ENCODE measurements around the gene SELE.
"Not testable (repeated sequence)": the region's sequence is repeated elsewhere in the genome, so short reads cannot be mapped to it uniquely, and the experiment has no call there.

The SELE gene

GRCh38 chr1:169727307-169727706, 6.6 kb downstream of the SELE start:
- ChIA-PET POLR2A (ENCODE audit: low non-redundant PET) (no interaction called here), CTCF (interaction anchor here (0.7 kb wide), 1 partner anchor 15 kb away, joined by 6 read pairs; no protein-coding TSS in a partner anchor)
- DNase-seq (ENCODE audit: low spot score) = no peak
- TF ChIP-seq CTCF (conservative IDR thresholded peaks at IDR 0.05; ENCODE audit: low read depth) = no peak
- H3K27ac ChIP-seq = no peak overlapping the region

GRCh38 chr1:169726851-169727250, 7.0 kb downstream of the SELE start:
- CTCF ChIA-PET = interaction anchor here (0.7 kb wide), 1 partner anchor 15 kb away, joined by 6 read pairs; no protein-coding TSS in a partner anchor
- no peak overlapping the region for H3K27ac ChIP-seq
- no peak for TF ChIP-seq CTCF (conservative IDR thresholded peaks at IDR 0.05; ENCODE audit: low read depth)
- POLR2A ChIA-PET (ENCODE audit: low non-redundant PET) = no interaction called here
- DNase-seq (ENCODE audit: low spot score) = no peak

- POLR2A ChIA-PET (ENCODE audit: low non-redundant PET) = no interaction called here
- TF ChIP-seq CTCF (conservative IDR thresholded peaks at IDR 0.05; ENCODE audit: low read depth) = no peak
Measured at GRCh38 chr1:169725930-169726329, 7.9 kb downstream of the SELE start.

GRCh38 chr1:169724168-169724567, 9.7 kb downstream of the SELE start:
- TF ChIP-seq CTCF (conservative IDR thresholded peaks at IDR 0.05; ENCODE audit: low read depth) = no peak
- CTCF ChIA-PET = no interaction called here
- no peak for DNase-seq (ENCODE audit: low spot score)
- POLR2A ChIA-PET (ENCODE audit: low non-redundant PET) = no interaction called here
- no peak overlapping the region for H3K27ac ChIP-seq

More at GRCh38 chr1:169725930-169726329, 7.9 kb downstream of the SELE start:
- no peak for DNase-seq (ENCODE audit: low spot score)
- CTCF ChIA-PET = no interaction called here
- H3K27ac ChIP-seq = no peak overlapping the region

- ChIA-PET POLR2A (ENCODE audit: low non-redundant PET) (no interaction called here), CTCF (no interaction called here)
- TF ChIP-seq CTCF (conservative IDR thresholded peaks at IDR 0.05; ENCODE audit: low read depth) = no peak
- no peak overlapping the region for H3K27ac ChIP-seq
- no peak for DNase-seq (ENCODE audit: low spot score)
Measured at GRCh38 chr1:169723763-169724162, 10.1 kb downstream of the SELE start.

GRCh38 chr1:169722779-169723178, 11.1 kb downstream of the SELE start:
- H3K27ac ChIP-seq = no peak overlapping the region
- ChIA-PET CTCF (no interaction called here), POLR2A (ENCODE audit: low non-redundant PET) (no interaction called here)
- no peak for TF ChIP-seq CTCF (conservative IDR thresholded peaks at IDR 0.05; ENCODE audit: low read depth)
- DNase-seq (ENCODE audit: low spot score) = no peak

GRCh38 chr1:169715100-169715499, 18.8 kb downstream of the SELE start:
- H3K27ac ChIP-seq; DNase-seq (ENCODE audit: low spot score); POLR2A ChIA-PET (ENCODE audit: low non-redundant PET): not testable (repeated sequence)
- CTCF ChIA-PET = interaction anchor here (0.9 kb wide), 1 partner anchor 118 kb away, joined by 3 read pairs; no protein-coding TSS in a partner anchor

- CTCF ChIA-PET = interaction anchor here (0.9 to 1.6 kb wide), 2 partner anchors 12 to 111 kb away, joined by 5 to 13 read pairs; no protein-coding TSS in a partner anchor
- POLR2A ChIA-PET (ENCODE audit: low non-redundant PET); DNase-seq (ENCODE audit: low spot score); H3K27ac ChIP-seq: not testable (repeated sequence)
Measured at GRCh38 chr1:169713090-169713489, 20.8 kb downstream of the SELE start.
